H1 (cell line): ENCODE data around the gene MITF.

Source experiments
- CHD2 ChIP-seq: IDR thresholded peaks from 2 replicates; pipeline ENCODE4 v1.6.1; 2012; ENCODE audit warnings: low read length, improper control_type of control experiment
- CTCF ChIP-seq, 3 experiments: IDR thresholded peaks; 1 replicate in 2 of 3; 2 replicates in 1 of 3; pipeline versions ENCODE4 v1.5.1 to v1.6.1; 2011; ENCODE audit warnings: low read length in 3 of 3, mild to moderate bottlenecking in 3 of 3, inconsistent platforms in 2 of 3, low read depth in 1 of 3, moderate library complexity in 1 of 3; ENCODE audit not compliant: insufficient read depth in 1 of 3; ENCODE audit errors: control extremely low read depth in 1 of 3
- EZH2 ChIP-seq: fragments of 200-600 bp; sonication (generic); IDR thresholded peaks from 2 replicates; pipeline ENCODE4 v1.7.1; 2012; ENCODE audit warnings: low read depth, mild to moderate bottlenecking, moderate library complexity, low read length, inconsistent platforms; ENCODE audit not compliant: severe bottlenecking
- JUN ChIP-seq: IDR thresholded peaks from 2 replicates; pipeline ENCODE4 v1.6.1; 2011; ENCODE audit warnings: low read depth, mild to moderate bottlenecking, improper control_type of control experiment, low read length
- JUND ChIP-seq: IDR thresholded peaks from 2 replicates; pipeline ENCODE4 v1.6.1; 2011; ENCODE audit warnings: mild to moderate bottlenecking, improper control_type of control experiment, low read length
- SUZ12 ChIP-seq: fragments of 200-600 bp; sonication (generic); IDR thresholded peaks from 2 replicates; pipeline ENCODE4 v1.6.1; 2012; ENCODE audit warnings: mild to moderate bottlenecking, inconsistent platforms, low read length, moderate library complexity, mixed read lengths
- USF2 ChIP-seq: IDR thresholded peaks from 2 replicates; pipeline ENCODE4 v1.6.1; 2011; ENCODE audit warnings: low read length, improper control_type of control experiment

- TF ChIP-seq CHD2 (no peak), CTCF (IDR thresholded peaks at IDR 0.05; ENCODE audit: control extremely low read depth in 1 of 3, insufficient read depth in 1 of 3, low read depth in 1 of 3, low read length in 3 of 3) (no peak), JUND (no peak), SUZ12 (no peak), EZH2 (no peak), JUN (no peak), USF2 (no peak)
Observed at GRCh38 chr3:69941439-69942176, 202.3 kb downstream of the MITF start.
